SH-SY5Y (cell line): Measurements from ENCODE around the gene ILKAP.

ENCODE experiments used
- GATA2 ChIP-seq: IDR thresholded peaks from 2 replicates; pipeline ENCODE4 v1.6.1; 2011; ENCODE audit warnings: mild to moderate bottlenecking, low read depth, low read length
- GATA3 ChIP-seq: IDR thresholded peaks from 2 replicates; pipeline ENCODE4 v1.6.1; 2011; ENCODE audit warnings: low read depth, mild to moderate bottlenecking, low read length, moderate library complexity

- no peak for TF ChIP-seq GATA2
- no peak for TF ChIP-seq GATA3
Measured at GRCh38 chr2:238157506-238158017, 45.9 kb downstream of the ILKAP start.
